GM12878 (cell line): Measurements from ENCODE around the gene NFYB. TPM values are rescaled to one million over a fixed set of nuclear protein-coding genes. Genes with fewer than 3 reads are reported as not detected.

ENCODE experiments used
- BHLHE40 ChIP-seq, 2 experiments: fragments of 450-650 bp in 1 of 2; IDR thresholded peaks; 2 replicates each; pipeline ENCODE4 v1.6.1; 2011 to 2017; ENCODE audit warnings: low read depth in 2 of 2, borderline replicate concordance in 1 of 2, improper control_type of control experiment in 1 of 2, low read length in 1 of 2, mild to moderate bottlenecking in 1 of 2
- DPF2 ChIP-seq: fragments of 450-650 bp; IDR thresholded peaks from 2 replicates; pipeline ENCODE4 v1.6.1; 2017; ENCODE audit warnings: mild to moderate bottlenecking
- NBN ChIP-seq: fragments of 450-650 bp; IDR thresholded peaks from 2 replicates; pipeline ENCODE4 v1.6.1; 2016
- POLR2AphosphoS5 ChIP-seq: IDR thresholded peaks from 2 replicates; pipeline ENCODE4 v1.6.1; 2011; ENCODE audit warnings: mild to moderate bottlenecking, low read length, inconsistent platforms
- TCF12 ChIP-seq: IDR thresholded peaks from 2 replicates; pipeline ENCODE4 v1.6.1; 2011; ENCODE audit warnings: low read depth, mild to moderate bottlenecking, low read length
- polyA plus RNA-seq, 11 experiments: library from polyadenylated mRNA; depleted of rRNA in 4 of 11; unstranded in 6 of 11; stranded (reverse) in 5 of 11; fragments of >200 nt; fragmentation: Nextera tagmentation in 4 of 11; fragmentation: Illumina TruSeq in 1 of 11; extraction: Ambion mirVana in 4 of 11; extraction: Trizol in 1 of 11; gene quantifications; 1 replicate in 1 of 11; 2 replicates in 10 of 11; pipeline versions ENCODE4 v1.2.1 to v1.2.3, GENCODE V29; 2011 to 2016; ENCODE audit warnings: inconsistent platforms in 2 of 11, missing spikeins in 2 of 11, low read depth in 1 of 11
- total RNA-seq, 4 experiments: library from RNA; depleted of rRNA in 3 of 4; stranded (reverse); fragments of >200 nt in 3 of 4; fragmentation: Illumina TruSeq in 1 of 4; extraction: Trizol in 1 of 4; gene quantifications; 2 replicates each; pipeline versions ENCODE4 v1.2.1 to v1.2.3, GENCODE V29; 2013 to 2021
- TF ChIP-seq, protein P1 (sequence below): fragments of 450-650 bp; IDR thresholded peaks from 2 replicates; pipeline ENCODE4 v1.6.1; 2017; ENCODE audit warnings: mild to moderate bottlenecking
- TF ChIP-seq, protein P2 (sequence below): fragments of 450-650 bp; formaldehyde crosslinking; IDR thresholded peaks from 2 replicates; pipeline ENCODE4 v1.4.0; 2020; ENCODE audit warnings: mild to moderate bottlenecking, moderate library complexity

Gene NFYB
- total and polyA plus RNA-seq, 10 of the 15 experiments (the other 5 are each of a cell fraction or from before 2014, with no cell fraction given) = 13.8 to 42.3 (median 28.2) TPM

DNA sequence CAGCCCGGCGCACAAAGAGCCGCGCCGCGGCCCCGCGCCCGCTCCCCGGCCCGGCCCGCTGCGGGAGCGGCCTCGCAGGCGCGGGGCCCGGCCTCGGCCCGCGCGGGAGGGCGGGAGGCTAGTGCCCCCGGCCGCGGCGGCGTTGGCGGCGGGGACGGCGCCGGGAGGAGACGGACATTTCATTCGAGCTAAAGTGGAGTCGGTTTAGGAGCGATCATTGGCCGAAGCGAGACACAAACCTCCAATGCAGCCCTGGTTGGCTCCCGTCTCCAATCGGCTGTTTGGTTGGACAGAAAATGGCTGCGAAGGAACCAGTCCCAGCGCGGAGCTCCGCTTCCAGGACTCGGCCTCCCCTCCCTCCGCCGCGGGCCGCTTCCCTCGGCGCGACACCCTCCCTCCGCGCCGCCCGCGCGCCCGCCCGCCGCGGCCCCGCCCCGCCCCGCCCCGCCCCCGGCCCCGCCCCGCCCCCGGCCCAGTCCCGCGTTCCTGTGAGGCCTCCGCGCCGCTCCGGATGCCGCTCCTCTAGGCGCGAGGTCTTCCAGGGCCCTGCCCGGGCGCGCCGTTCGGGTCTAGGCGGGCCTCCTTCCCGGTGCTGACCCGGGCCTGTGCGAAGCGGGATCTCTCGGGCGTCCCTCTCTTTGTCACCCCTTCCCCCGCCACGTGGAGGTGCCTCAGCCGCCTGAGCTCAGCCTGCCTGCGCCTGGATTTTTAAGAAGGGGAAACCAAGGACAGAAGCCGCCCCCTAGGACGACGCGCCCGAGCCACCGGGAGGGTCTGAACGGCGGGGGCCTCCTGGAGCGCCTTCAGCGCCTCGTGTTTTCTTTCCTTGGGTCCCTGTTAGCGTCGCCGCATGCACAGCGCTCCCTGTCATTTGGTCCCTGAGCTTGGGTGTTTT, at the start of gene NFYB (continued):
- TF ChIP-seq DPF2 (no peak), POLR2AphosphoS5 (peak; percentile 68), BHLHE40 (IDR thresholded peaks at IDR 0.05; ENCODE audit: borderline replicate concordance in 1 of 2, low read depth in 2 of 2, low read length in 1 of 2) (peak in 1 of 2 experiments; percentile 22; a peak in 1 of 4 replicates), TCF12 (0 out of 2 replicates have a peak, but pooled peaks have one; percentile 8), NBN (no peak)
- TF ChIP-seq, protein P1, sequence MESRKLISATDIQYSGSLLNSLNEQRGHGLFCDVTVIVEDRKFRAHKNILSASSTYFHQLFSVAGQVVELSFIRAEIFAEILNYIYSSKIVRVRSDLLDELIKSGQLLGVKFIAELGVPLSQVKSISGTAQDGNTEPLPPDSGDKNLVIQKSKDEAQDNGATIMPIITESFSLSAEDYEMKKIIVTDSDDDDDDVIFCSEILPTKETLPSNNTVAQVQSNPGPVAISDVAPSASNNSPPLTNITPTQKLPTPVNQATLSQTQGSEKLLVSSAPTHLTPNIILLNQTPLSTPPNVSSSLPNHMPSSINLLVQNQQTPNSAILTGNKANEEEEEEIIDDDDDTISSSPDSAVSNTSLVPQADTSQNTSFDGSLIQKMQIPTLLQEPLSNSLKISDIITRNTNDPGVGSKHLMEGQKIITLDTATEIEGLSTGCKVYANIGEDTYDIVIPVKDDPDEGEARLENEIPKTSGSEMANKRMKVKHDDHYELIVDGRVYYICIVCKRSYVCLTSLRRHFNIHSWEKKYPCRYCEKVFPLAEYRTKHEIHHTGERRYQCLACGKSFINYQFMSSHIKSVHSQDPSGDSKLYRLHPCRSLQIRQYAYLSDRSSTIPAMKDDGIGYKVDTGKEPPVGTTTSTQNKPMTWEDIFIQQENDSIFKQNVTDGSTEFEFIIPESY = 0 out of 2 replicates have a peak, but pooled peaks have one; percentile 18
- TF ChIP-seq, protein P2, sequence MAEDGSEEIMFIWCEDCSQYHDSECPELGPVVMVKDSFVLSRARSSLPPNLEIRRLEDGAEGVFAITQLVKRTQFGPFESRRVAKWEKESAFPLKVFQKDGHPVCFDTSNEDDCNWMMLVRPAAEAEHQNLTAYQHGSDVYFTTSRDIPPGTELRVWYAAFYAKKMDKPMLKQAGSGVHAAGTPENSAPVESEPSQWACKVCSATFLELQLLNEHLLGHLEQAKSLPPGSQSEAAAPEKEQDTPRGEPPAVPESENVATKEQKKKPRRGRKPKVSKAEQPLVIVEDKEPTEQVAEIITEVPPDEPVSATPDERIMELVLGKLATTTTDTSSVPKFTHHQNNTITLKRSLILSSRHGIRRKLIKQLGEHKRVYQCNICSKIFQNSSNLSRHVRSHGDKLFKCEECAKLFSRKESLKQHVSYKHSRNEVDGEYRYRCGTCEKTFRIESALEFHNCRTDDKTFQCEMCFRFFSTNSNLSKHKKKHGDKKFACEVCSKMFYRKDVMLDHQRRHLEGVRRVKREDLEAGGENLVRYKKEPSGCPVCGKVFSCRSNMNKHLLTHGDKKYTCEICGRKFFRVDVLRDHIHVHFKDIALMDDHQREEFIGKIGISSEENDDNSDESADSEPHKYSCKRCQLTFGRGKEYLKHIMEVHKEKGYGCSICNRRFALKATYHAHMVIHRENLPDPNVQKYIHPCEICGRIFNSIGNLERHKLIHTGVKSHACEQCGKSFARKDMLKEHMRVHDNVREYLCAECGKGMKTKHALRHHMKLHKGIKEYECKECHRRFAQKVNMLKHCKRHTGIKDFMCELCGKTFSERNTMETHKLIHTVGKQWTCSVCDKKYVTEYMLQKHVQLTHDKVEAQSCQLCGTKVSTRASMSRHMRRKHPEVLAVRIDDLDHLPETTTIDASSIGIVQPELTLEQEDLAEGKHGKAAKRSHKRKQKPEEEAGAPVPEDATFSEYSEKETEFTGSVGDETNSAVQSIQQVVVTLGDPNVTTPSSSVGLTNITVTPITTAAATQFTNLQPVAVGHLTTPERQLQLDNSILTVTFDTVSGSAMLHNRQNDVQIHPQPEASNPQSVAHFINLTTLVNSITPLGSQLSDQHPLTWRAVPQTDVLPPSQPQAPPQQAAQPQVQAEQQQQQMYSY (CRISPR knock-in tag) = no peak
